RCC 7860 (cell line): ENCODE data around the gene NDRG4.

Experiments used
- DNase-seq: peaks from one replicate; pipeline ENCODE4 v3.0.0-alpha.2; 2015; ENCODE audit warnings: low spot score
- FAIRE-seq: peaks from 2 replicates; lab custom pipeline; 2012; peaks lifted over from hg19 to GRCh38; lab: Jason Lieb, UNC

The NDRG4 gene

DNA sequence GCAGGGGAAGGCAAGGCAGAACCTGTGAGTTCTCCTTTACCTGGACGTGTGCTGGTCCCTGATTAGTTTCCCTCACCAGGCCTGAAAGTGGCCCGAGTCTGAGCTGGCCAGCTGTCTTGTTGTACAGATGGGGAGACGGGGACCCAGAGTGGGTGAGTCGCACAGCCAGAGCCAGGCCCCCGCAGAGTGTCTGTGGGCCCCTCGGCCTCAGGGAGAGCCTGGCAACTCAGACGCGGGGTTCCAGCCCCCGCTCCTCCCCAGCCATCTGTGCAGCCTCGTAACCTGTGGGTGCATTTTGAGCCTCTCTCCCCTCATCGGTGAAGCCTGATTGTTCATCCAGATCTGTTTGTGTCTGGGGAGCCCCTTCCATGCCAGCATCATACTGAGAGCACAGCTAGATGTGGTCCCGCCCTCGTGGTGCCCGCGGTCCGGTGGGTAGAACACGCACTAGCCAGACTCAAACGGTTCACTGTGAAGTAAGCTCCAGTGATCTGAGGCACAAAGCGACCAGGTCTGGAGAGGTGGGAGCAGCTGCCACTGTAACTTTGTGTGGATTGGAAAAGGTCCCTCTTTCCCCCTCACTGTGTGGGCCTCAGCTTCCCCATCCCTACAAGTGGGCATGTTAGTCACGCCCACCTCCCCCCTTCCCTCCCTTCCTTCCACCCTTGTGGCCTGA is 6.0 kb upstream of the NDRG4 start:
- FAIRE-seq (no peak), DNase-seq (no peak)

DNA sequence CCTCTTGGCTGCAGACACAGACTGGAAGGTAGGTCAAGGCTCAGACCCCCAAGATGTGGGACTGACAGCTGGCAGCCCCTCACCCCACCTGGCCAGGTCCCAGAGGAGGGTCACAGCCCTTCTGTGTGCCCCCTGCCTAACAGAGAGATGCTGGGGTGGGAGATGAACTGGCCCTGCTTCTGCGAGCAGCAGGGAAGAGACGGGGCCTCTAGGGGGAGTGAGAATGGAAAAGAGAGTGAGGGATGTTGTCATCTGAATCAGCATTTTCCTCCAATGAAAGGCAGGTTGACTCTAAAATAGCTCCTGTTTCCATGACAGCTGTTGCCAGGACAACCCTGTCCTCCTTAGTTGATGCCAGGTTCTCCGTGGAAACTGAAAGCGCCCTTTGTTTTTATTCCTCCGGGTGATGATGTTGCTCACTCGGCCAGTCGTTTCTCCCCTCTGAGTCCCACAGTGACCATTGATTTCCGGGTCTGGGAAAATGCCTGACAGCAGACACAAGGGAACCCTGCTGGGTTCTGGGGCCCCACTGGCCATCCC is 4.9 kb upstream of the NDRG4 start:
- DNase-seq = peak; percentile 94
- FAIRE-seq = peak; percentile 27

DNA sequence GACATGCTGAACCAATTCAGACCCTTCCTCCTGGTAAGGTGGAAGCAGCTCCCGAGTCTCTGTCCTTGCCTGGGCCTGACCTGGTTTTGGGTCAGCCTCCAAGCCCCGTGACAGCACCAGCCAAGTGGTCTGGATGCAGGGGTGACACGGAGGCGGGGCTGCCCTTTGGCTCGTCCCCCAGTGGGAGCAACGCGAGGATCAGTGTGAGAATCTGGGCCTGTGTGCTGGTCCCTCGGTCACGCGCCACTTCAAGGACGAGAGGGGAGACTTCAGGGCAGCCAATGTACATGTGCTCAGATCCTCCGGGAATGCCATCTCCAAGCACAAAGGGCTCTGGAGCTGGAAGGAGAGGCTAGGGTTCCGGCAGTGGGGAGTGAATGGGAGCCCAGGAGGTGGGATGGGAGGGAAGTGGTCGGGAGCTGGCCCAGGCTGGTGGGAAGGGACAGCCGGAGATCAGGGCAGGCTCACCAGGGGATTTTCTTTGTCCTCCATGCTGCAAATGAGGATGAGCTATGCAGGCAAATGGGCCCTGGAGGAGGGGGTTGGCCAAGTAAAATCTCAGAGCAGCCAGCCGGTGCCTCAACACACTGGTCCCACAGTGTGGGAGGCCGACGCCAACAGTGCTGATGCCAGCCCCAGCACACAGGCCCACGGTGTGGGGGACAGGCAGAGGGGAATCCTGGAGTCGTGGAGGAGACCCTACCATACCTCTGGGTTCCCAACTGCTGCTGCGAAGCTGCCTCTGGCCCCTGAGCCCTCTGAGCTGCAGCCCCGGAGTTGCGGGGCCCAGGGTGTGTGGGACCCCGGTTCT is 4.2 kb upstream of the NDRG4 start:
- DNase-seq (no peak), FAIRE-seq (no peak)

DNA sequence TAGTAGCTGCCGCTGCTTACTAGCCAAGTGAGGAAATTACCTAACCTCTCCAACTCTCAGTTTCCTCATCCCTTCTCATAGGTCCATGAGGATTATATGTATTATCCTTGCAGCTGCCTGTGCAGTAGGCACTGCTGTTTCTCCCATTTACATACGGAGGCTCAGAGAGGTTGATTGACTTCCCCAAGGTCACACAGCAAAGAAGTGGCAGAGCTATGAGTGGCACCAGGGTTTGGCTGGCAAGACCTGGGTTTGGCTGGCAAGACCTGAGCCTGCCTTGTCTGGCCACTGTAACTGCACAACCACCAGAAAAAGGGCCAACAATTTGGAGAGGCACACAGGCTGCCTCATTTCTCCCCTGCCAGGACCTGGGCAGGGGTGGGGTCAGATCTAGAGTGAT is 2.5 kb upstream of the NDRG4 start:
- DNase-seq (no peak), FAIRE-seq (no peak)

DNA sequence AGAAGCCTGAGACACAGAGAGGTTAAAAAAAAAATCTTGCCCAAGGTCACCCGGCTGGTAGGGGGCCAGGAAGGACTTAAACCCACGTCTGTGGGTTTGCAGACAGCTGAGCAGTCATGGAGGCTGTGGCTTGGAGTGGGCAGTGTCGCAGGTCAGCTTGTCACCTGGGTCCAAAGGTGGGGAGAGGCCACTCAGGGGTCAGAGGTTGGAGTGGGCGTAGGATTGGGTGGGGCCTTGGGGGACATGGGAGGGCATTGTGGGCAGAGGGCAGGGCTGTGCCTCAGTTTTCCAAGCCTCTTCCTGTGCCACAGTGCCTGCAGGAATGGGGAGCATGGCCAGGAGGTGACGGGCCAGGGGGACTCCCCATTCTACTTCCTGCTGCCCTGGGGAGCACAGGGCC is 2.0 kb upstream of the NDRG4 start:
- DNase-seq (no peak), FAIRE-seq (no peak)

DNA sequence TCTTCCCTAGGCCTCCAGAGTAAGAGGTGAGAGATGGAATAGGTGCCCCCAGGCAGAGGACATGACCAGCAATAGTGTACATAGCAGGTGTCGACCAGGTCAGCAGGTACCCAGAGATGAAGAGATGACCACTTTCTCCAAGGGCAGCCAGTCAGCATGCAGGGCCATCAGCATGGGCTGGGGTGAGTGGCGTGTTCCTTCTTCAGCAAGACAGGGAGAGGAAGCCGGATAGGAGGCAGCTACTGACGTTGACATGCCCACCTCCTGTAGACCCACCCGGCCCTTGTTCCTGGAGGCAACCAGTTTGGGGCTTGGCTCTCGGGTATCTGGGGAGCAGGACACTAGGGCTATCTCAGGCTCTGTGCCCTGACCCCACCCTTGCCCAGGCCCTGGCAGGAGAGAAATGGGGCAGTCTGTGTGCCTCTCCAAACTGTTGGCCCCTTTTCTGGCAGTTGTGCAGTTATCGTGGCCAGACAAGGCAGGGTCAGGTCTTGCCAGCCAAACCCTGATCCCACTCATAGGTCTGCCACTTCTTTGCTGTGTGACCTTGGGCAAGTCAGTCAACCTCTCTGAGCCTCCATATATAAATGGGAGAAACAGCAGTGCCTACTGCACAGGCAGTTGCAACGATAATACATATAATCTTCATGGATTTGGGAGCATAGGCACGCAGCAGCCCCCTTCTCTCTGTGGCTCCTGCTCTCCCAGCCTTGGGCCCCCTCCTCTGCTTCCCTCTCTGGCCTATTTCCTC is 1.4 kb upstream of the NDRG4 start:
- FAIRE-seq (no peak), DNase-seq (no peak)

DNA sequence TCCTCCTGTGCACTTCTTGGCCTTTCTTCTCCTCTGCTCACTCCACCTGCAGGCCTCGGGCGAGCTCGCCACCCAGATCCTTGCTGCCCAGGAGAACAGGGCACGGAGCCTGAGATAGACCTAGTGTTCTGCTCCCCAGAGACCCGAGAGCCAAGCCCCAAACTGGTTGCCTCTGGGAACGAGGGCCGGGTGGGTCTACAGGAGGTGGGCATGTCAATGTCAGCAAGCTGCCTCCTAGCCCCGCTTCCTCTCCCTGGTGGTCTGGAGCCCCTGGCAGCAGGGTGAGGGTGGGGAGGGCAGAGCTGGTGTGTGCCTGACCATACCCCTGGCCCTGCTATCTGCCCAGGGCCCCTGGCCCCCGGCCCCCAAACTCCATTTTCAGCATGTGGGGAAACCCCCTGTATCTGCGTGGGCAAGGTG is 841 bp upstream of the NDRG4 start:
- DNase-seq (no peak), FAIRE-seq (no peak)

DNA sequence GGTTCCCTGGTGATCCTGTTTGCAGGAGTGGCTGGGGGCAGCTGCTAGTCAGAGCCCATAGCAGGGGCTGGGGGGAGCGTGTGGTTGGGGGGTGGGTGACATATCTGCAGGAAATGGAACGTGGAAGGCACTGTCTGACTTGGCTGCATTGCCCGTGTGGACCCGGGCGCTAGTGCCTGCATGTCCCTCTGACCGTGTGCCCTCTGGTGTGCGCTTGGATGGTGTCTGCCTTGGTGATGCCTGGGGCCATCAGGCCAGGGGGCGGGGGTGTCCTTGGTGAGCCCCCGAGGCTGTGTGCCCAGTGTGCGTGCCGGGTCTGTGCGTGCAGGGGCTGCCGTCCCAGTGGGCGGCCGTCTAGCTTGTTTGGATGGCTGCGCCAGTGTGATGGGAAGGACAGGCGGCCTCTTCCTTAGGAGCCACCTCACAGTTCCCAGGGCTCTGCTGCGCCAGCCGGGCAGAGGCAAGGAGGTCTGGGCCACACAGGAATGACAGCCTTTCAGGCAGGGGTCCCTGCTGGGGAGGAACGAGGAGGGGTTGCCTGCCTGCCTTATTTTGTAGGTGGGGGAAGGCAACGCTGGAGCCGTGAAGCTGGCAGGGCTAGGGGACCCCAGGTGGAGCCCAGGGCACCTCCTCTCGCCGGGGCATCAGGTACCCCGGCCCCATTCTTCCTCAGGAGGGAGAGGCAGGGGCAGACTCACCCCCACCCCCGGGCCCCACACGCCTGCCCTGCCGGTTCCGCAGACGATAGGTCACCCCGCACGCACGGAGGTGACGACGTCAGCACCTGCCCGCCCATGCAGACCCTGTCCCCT is 693 bp downstream of the NDRG4 start:
- FAIRE-seq (no peak), DNase-seq (no peak)

DNA sequence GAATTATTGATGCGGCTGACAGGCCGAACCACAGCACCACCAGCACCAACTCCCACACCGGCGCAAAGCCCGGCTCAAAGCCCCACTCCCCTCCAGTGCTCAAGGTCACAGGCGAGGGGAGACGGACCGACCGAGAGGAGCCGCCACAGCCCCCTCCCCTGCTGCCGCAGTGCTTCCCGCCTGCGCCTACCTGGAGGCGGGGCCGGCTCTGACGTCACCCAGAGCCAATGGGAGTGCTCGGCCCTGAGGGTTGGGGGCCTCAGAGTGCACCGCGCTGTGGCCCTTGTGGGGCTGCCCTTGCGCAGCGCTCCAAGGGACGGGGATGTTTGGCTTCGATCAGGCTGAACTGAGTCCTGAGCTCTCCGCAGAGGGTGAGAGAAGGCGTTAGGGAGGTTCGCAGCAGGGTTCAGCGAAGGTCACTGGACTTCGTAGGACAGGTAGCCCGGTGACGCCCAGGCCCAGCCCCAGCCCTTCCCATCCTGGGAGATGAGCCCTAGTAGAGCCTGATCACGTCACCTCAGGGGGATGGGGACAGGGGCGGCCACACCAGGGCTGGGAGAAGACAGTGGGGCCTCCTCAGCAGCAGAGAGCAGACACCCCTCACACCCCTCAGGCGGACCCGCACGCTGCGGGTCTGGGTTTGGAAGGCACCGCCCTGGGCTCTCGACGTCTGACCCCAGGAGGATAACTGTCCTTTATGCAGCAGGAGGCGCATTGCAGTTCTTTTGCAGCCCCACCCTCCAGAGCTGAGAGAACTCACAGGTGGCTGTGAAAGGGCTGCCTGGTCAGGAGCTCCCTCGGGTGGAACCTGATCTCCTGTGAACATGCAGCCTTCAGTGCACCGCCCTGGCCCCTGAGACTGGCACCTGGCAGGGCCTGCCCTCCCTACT is 1.5 kb downstream of the NDRG4 start:
- FAIRE-seq (no peak), DNase-seq (no peak)

DNA sequence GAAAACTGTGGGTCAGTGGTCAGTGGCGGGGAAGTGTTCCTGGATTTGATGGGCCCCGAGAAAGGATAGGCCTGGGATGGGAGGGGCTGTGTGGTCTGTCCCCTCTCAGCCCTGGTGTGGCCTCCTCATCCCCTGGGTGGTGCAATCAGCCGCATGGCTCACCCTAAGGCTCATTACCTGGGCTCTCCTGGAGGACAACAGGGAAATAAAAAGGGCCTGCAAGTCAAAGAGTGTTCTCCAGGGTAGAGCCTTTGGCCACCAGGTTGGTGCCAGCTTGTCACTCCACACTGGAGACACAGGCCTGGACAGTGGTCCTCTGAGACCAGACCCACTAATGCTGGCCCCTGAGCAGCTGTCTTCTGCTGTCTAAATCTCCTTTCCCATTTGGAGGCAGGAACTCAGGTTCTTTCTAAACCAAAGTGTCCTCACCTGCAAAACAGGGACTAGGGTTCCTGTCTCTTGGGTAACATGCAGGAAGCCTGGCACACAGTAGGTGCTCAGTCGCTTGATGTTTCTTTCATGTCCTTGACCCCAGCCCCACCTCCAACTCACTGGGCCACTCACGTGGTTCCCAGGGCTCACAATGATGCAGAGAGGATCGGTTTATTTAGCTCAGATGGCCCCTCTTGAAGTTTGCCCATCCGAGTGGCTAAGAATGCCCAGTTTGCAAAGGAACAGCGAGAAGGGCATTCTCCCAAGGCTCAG is 2.4 kb downstream of the NDRG4 start:
- DNase-seq (no peak), FAIRE-seq (no peak)

DNA sequence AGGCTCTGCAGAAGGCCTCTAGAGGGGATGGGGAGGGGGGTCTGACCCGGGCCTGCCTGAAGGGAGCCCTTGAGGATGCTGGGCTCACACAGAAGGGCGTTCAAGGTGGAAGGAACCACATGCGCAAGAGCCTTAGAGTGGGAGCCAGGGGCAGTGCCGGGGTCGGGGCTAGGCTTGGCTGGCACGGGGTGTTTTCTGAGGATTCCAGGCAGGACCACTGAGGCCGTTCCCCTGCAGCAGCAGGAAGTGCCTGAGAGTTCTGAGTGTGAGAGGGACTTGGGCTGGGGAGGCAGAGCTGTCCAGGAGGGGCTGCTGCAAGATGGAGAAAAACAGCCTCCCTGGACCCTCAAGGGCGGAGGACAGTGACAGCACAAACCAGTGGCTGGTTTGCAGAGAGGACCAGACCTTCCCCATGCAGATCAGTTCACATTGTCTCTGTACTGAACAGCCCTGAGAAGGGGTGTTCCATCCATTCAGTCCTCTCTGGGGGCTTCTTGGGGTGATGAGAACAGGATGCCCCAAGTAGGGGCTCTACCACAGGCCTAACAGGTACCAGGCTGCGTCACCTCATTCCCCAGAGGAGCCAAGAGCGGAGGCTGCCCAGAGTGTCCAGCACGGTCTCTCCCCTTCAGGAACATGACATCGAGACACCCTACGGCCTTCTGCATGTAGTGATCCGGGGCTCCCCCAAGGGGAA is 3.4 kb downstream of the NDRG4 start:
- DNase-seq (no peak), FAIRE-seq (no peak)

DNA sequence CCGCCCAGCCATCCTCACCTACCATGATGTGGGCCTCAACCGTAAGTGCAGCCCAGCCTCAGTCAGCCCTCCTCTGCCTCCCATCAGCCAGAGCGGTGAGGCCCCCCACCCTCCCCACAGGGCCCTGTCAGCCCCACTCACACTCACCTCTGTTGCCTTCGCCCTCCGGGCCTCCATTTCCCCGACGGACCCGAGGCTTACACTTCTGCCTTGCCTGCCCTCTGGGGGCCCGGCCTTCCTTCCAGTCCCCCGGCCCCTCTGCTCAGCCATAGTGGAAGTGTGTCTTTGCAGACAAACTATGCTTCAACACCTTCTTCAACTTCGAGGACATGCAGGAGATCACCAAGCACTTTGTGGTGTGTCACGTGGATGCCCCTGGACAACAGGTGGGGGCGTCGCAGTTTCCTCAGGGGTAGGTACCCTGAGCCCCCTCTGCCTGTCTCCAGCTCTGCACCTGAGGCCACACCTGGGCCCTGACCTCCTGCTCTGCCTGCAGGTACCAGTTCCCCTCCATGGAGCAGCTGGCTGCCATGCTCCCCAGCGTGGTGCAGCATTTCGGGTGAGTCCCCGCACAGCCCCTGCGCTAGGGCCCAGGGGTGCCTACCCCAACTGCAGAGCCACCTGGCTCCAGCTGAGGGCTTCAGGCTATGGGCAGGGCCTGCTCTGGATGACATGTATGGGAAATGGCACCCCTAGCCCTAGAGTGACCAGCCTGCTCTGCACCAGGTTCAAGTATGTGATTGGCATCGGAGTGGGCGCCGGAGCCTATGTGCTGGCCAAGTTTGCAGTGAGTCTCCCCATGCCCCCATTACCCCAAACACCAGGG is 4.1 kb downstream of the NDRG4 start:
- FAIRE-seq = no peak
- no peak for DNase-seq

DNA sequence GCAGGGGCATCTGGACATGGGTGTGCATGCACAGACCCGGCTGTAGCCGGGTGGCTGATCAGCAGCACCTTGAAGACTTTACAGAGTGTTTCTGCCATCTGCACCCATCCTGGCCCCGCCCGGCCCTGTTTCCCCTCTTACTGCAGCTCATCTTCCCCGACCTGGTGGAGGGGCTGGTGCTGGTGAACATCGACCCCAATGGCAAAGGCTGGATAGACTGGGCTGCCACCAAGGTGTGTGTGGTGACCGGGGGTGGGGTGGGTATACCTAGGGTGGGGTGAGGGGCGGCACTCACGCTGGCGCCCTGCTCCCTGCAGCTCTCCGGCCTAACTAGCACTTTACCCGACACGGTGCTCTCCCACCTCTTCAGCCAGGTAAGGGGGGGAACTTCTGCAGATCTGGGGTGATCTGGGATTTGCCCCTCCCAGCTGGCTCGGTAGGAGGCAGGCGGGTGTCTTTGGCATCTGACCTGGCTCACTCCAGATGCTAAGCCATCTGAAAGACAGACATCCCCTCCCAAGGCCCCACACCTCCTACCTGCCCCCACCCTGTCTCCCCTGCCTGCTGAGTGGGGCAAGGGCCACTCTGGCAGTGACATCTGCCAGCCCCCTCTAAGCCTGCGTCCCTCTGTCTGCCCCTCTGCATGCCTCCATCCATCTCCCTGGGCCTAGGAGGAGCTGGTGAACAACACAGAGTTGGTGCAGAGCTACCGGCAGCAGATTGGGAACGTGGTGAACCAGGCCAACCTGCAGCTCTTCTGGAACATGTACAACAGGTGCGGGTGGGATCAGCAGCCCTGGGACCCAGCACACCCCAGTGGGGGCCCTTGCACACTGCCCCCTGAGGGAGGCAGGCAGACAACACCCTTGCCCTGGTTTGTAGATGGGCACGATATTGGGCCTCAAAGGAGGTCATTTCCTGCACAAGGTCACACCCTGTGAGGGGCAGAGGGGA is 6.6 kb downstream of the NDRG4 start:
- FAIRE-seq (no peak), DNase-seq (no peak)

DNA sequence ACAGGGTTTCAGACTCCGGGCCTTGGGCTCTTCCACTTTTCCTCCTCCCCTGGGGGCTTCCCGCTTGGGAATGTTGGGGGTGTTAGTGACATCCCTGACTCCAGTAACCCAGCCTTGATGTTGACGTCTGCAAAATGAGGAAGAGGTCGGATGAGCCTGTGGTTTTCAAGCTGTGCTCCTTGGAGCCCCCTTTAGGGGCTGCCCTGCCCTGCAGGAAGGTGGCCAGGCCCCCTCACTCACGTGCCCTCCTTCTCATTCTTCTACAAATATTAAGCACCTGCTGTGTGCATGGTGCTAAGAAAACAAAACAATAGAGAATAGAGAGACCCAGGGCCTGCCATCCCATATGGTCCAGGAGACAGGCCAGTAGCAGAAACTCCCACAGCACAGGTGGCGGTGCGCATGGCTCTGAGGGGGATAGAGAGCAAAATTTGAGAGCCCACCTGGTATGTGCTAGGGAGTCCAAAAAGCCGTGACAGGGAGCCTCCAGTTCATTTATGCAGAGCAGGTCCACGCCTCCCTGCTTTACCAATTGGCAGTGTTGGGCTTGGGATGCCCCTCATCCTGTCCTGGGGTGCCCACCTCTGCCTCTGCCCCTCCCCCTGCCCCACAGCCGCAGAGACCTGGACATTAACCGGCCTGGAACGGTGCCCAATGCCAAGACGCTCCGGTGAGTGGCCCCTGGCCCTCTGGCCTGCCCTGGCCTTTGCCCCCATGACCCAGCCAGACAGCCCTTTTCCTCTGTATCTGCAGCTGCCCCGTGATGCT is 7.4 kb downstream of the NDRG4 start:
- FAIRE-seq (no peak), DNase-seq (no peak)

DNA sequence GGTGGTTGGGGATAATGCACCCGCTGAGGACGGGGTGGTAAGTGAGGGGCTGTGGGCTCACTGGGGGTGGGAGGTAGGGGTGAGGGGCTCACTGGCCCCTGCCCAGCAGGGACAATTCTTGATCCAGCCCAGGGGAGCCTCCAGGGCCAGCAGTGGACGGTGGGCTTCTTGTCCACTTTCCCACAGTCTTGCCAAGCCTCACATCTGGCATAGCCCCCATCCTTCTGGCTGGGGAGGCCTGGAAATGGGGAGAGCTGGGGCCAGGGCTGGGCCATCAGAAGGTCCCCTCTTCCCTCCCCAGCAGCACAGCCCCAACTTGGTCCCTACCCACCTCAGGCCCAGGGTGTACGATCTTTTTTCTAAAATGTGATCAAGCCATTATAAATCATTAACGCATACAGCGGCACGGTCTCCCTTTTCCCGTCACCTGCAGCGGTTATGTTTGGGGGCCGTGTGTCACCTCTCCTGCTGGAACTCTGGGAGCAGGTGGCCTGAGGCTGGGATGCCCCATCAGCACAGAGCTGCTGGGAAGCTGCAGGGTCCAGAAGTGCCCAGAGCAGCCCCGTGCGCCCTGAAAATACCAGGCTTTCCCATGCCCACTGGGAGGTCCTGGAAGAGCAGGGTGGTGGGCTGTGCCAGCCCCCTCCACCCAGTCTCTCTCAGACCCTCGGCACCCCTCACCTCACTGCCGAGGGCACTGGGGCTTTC is 8.2 kb downstream of the NDRG4 start:
- FAIRE-seq = no peak
- DNase-seq = no peak
